Measurements from ENCODE around the gene PGK2. TPM values are rescaled to one million over a fixed set of nuclear protein-coding genes. Genes with fewer than 3 reads are reported as not detected.

PGK2 gene
- total and polyA plus RNA-seq, 2 of the 8 experiments (the other 6 are each of a cell fraction or from before 2014, with no cell fraction given), result not detected

DNA sequence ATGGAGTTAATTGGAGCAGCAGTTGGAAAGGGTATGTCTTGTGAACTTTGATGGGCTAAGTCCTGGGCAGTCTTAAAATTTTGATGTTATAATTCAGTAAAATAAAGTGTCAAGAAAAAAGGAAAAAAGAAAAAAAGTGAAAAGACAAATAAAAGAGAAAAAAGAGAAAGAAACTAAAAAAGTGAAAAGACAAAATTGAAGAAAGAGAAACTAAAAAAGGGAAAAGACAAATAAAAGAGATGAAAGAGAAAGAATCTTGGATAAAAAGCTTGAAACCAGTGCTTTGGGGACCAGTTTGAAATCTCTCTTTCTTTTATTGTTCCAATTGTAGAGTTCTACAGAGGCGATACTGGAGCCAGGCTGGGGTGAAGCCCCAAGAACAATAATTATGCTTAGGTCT lies 12.0 kb upstream of the PGK2 start:
- no peaks in the 10 kb centered on the region for H3K36me3 ChIP-seq (ENCODE audit: control insufficient read depth in 2 of 4, insufficient read depth in 4 of 4, low read length in 3 of 4)
- no peak overlapping the region for H4K91ac ChIP-seq (replicated peaks; ENCODE audit: insufficient read length, low read length)
- no peaks in the 10 kb centered on the region for H3K79me2 ChIP-seq (ENCODE audit: control insufficient read depth in 1 of 2, insufficient read depth in 2 of 2, low read length in 2 of 2)
- no peak overlapping the region for H3K4ac ChIP-seq (replicated peaks; ENCODE audit: insufficient read length, low read depth, low read length)
- H3K27me3 ChIP-seq (replicated peaks in 1 of 4; ENCODE audit: control insufficient read depth in 3 of 4, extremely low read depth in 1 of 4, insufficient read depth in 3 of 4, low read length in 3 of 4), result no peaks in the 10 kb centered on the region
- H3K4me2 ChIP-seq (ENCODE audit: insufficient read depth in 1 of 2, low read depth in 2 of 2, low read length in 2 of 2), result no peak overlapping the region
- no peak overlapping the region for H3K23ac ChIP-seq (ENCODE audit: insufficient read length)
- no peak overlapping the region for H2BK120ac ChIP-seq (replicated peaks; ENCODE audit: low read depth, low read length)
- ChIA-PET CTCF (ENCODE audit: partially characterized antibody) (interaction anchor here (1.8 kb wide), 1 partner anchor 193 kb away, joined by 5 read pairs; no protein-coding TSS in a partner anchor), POLR2A (ENCODE audit: partially characterized antibody) (interaction anchor here (0.6 kb wide), 1 partner anchor 36 kb away, joined by 3 read pairs; no protein-coding TSS in a partner anchor)
- no peak overlapping the region for H3K18ac ChIP-seq (ENCODE audit: extremely low read depth, low read length)
- H3K56ac ChIP-seq (replicated peaks; ENCODE audit: insufficient read length, low read depth, low read length), result no peak overlapping the region
- no peak overlapping the region for H2AFZ ChIP-seq (ENCODE audit: low read length)
- no peak overlapping the region for H2BK20ac ChIP-seq (ENCODE audit: low read length)
- no peak overlapping the region for H3K14ac ChIP-seq (ENCODE audit: insufficient read length)
- no peak overlapping the region for H2BK15ac ChIP-seq (ENCODE audit: low read length)
- no peak overlapping the region for H3K4me3 ChIP-seq (ENCODE audit: extremely low read depth in 1 of 4, insufficient read depth in 2 of 4, low read depth in 3 of 4, low read length in 4 of 4)
- no peaks in the 10 kb centered on the region for H3K79me1 ChIP-seq (ENCODE audit: low read depth, low read length)
- H2BK12ac ChIP-seq (ENCODE audit: low read depth, low read length), result no peak overlapping the region
- no peak overlapping the region for H3K27ac ChIP-seq (ENCODE audit: low read depth, low read length)
- H3K9me3 ChIP-seq (ENCODE audit: insufficient read depth in 2 of 2, low read depth in 1 of 2, low read length in 1 of 2), result no peaks in the 10 kb centered on the region; a peak in 1 of 4 replicates
- FAIRE-seq (no peak), DNase-seq (ENCODE audit: low read depth in 1 of 2, low spot score in 2 of 2) (no peak)
- no peaks in the 10 kb centered on the region for H3K23me2 ChIP-seq (ENCODE audit: low read depth, low read length)
- H2BK5ac ChIP-seq (ENCODE audit: low read depth, low read length), result no peak overlapping the region
- 100% methylated on average over 1 of the region's 1 CpG; no CpG with 5 or more reads in 1 of the 2 experiments for WGBS, 2 experiments (ENCODE audit: extremely low coverage in 1 of 2, insufficient coverage in 1 of 2, insufficient read length in 1 of 2, insufficient replicate concordance in 2 of 2, low coverage in 1 of 2, low lambda C conversion rate in 2 of 2, missing lambda C conversion rate in 1 of 2)
- H3K4me1 ChIP-seq (replicated peaks in 1 of 4; ENCODE audit: control insufficient read depth in 3 of 4, insufficient read depth in 4 of 4, low read length in 3 of 4), result no peaks in the 10 kb centered on the region
- H3K9ac ChIP-seq (replicated peaks in 1 of 4; ENCODE audit: extremely low read depth in 1 of 4, low read depth in 3 of 4, low read length in 3 of 4), result no peak overlapping the region
- H4K20me1 ChIP-seq (replicated peaks in 1 of 2; ENCODE audit: control insufficient read depth in 1 of 2, insufficient read depth in 2 of 2, low read length in 2 of 2), result no peaks in the 10 kb centered on the region
- H2AK5ac ChIP-seq (ENCODE audit: low read depth, low read length), result no peak overlapping the region
- H4K5ac ChIP-seq (ENCODE audit: insufficient read length, low read depth, low read length), result no peak overlapping the region
- H4K8ac ChIP-seq (ENCODE audit: extremely low read depth, insufficient read depth, low read length), result no peak overlapping the region
- TF ChIP-seq TEAD4 (IDR thresholded peaks at IDR 0.05; ENCODE audit: low read depth, low read length) (no peak), RXRA (IDR thresholded peaks at IDR 0.05; ENCODE audit: insufficient read depth, low read depth, low read length) (no peak), SIRT6 (IDR thresholded peaks at IDR 0.05; ENCODE audit: low read length) (no peak), BRCA1 (IDR thresholded peaks at IDR 0.05; ENCODE audit: low read depth, low read length) (no peak), SUZ12 (IDR thresholded peaks at IDR 0.05; ENCODE audit: low read length) (no peak), CTBP2 (IDR thresholded peaks at IDR 0.05; ENCODE audit: borderline replicate concordance, insufficient read depth, insufficient read length, low read length) (no peak), NANOG (IDR thresholded peaks at IDR 0.05; ENCODE audit: insufficient read depth, low read depth, low read length, poor library complexity, severe bottlenecking) (no peak), RNF2 (IDR thresholded peaks at IDR 0.05; ENCODE audit: borderline replicate concordance, low read depth, low read length, missing control alignments, poor library complexity, severe bottlenecking) (no peak), CBX8 (IDR thresholded peaks at IDR 0.05; ENCODE audit: borderline replicate concordance, low read depth, low read length) (no peak), NRF1 (IDR thresholded peaks at IDR 0.05; ENCODE audit: low read depth, low read length) (no peak), CBX5 (IDR thresholded peaks at IDR 0.05; ENCODE audit: low read depth, low read length) (no peak), JUN (IDR thresholded peaks at IDR 0.05; ENCODE audit: low read depth, low read length) (no peak)
- TF ChIP-seq, protein P1, sequence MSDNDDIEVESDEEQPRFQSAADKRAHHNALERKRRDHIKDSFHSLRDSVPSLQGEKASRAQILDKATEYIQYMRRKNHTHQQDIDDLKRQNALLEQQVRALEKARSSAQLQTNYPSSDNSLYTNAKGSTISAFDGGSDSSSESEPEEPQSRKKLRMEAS (IDR thresholded peaks at IDR 0.05), result no peak

All from H1 (cell line).